Measurements from ENCODE around the gene RELB.

The RELB gene

DNA sequence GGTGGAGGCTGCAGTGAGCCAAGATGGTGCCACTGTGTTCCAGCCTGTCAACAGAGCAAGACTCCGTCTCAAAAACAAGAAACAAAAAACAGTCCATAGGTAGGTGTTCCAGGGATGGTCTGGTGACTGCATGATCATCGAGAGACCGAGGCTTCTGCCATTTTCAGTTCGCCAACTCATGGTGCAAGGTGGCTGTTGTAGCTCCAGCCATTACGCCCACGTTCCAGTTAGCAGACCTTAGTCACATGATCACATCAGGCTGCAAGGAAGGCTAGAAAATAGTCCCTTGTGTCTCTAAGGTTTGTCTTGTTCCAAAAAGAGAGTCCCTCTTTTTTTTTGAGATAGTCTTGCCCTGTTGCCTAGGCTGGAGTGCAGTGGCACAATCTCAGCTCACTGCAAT is 34.5 kb downstream of the RELB start (continued):
- TF ChIP-seq ARNTL (CRISPR knock-in tag; IDR thresholded peaks at IDR 0.05; ENCODE audit: borderline replicate concordance, low read depth) (no peak), ZNF565 (CRISPR knock-in tag; conservative IDR thresholded peaks at IDR 0.05; ENCODE audit: low read depth) (no peak), PPARA (CRISPR knock-in tag; IDR thresholded peaks at IDR 0.05; ENCODE audit: borderline replicate concordance) (no peak), BACH2 (CRISPR knock-in tag; IDR thresholded peaks at IDR 0.05; ENCODE audit: borderline replicate concordance) (no peak), SNAI2 (CRISPR knock-in tag; IDR thresholded peaks at IDR 0.05) (no peak), RARB (CRISPR knock-in tag; IDR thresholded peaks at IDR 0.05) (no peak)
- TF ChIP-seq, protein P1, sequence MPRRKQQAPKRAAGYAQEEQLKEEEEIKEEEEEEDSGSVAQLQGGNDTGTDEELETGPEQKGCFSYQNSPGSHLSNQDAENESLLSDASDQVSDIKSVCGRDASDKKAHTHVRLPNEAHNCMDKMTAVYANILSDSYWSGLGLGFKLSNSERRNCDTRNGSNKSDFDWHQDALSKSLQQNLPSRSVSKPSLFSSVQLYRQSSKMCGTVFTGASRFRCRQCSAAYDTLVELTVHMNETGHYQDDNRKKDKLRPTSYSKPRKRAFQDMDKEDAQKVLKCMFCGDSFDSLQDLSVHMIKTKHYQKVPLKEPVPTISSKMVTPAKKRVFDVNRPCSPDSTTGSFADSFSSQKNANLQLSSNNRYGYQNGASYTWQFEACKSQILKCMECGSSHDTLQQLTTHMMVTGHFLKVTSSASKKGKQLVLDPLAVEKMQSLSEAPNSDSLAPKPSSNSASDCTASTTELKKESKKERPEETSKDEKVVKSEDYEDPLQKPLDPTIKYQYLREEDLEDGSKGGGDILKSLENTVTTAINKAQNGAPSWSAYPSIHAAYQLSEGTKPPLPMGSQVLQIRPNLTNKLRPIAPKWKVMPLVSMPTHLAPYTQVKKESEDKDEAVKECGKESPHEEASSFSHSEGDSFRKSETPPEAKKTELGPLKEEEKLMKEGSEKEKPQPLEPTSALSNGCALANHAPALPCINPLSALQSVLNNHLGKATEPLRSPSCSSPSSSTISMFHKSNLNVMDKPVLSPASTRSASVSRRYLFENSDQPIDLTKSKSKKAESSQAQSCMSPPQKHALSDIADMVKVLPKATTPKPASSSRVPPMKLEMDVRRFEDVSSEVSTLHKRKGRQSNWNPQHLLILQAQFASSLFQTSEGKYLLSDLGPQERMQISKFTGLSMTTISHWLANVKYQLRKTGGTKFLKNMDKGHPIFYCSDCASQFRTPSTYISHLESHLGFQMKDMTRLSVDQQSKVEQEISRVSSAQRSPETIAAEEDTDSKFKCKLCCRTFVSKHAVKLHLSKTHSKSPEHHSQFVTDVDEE (CRISPR knock-in tag; IDR thresholded peaks at IDR 0.05): no peak

DNA sequence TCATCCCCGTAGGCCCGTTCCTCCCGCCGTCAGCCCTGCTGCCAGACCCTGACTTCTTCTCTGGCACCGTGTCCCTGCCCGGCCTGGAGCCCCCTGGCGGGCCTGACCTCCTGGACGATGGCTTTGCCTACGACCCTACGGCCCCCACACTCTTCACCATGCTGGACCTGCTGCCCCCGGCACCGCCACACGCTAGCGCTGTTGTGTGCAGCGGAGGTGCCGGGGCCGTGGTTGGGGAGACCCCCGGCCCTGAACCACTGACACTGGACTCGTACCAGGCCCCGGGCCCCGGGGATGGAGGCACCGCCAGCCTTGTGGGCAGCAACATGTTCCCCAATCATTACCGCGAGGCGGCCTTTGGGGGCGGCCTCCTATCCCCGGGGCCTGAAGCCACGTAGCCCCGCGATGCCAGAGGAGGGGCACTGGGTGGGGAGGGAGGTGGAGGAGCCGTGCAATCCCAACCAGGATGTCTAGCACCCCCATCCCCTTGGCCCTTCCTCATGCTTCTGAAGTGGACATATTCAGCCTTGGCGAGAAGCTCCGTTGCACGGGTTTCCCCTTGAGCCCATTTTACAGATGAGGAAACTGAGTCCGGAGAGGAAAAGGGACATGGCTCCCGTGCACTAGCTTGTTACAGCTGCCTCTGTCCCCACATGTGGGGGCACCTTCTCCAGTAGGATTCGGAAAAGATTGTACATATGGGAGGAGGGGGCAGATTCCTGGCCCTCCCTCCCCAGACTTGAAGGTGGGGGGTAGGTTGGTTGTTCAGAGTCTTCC is 36.3 kb downstream of the RELB start:
- no peak for TF ChIP-seq ZFP30 (CRISPR knock-in tag; IDR thresholded peaks at IDR 0.05)
- no peak for TF ChIP-seq ZFP3 (CRISPR knock-in tag; IDR thresholded peaks at IDR 0.05)
- TF ChIP-seq, protein P2, sequence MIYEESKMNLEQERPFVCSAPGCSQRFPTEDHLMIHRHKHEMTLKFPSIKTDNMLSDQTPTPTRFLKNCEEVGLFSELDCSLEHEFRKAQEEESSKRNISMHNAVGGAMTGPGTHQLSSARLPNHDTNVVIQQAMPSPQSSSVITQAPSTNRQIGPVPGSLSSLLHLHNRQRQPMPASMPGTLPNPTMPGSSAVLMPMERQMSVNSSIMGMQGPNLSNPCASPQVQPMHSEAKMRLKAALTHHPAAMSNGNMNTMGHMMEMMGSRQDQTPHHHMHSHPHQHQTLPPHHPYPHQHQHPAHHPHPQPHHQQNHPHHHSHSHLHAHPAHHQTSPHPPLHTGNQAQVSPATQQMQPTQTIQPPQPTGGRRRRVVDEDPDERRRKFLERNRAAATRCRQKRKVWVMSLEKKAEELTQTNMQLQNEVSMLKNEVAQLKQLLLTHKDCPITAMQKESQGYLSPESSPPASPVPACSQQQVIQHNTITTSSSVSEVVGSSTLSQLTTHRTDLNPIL (CRISPR knock-in tag; IDR thresholded peaks at IDR 0.05; ENCODE audit: low read depth): no peak
- no peak for TF ChIP-seq SNAI2 (CRISPR knock-in tag; IDR thresholded peaks at IDR 0.05)
- no peak for TF ChIP-seq ZC3H10 (CRISPR knock-in tag; IDR thresholded peaks at IDR 0.05)
- TF ChIP-seq, protein P1 (CRISPR knock-in tag; IDR thresholded peaks at IDR 0.05): no peak
- no peak for TF ChIP-seq ISL1 (CRISPR knock-in tag; IDR thresholded peaks at IDR 0.05)
- TF ChIP-seq, protein P3, sequence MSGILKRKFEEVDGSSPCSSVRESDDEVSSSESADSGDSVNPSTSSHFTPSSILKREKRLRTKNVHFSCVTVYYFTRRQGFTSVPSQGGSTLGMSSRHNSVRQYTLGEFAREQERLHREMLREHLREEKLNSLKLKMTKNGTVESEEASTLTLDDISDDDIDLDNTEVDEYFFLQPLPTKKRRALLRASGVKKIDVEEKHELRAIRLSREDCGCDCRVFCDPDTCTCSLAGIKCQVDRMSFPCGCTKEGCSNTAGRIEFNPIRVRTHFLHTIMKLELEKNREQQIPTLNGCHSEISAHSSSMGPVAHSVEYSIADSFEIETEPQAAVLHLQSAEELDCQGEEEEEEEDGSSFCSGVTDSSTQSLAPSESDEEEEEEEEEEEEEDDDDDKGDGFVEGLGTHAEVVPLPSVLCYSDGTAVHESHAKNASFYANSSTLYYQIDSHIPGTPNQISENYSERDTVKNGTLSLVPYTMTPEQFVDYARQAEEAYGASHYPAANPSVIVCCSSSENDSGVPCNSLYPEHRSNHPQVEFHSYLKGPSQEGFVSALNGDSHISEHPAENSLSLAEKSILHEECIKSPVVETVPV (CRISPR knock-in tag; IDR thresholded peaks at IDR 0.05): no peak
- no peak for TF ChIP-seq ZNF8 (CRISPR knock-in tag; IDR thresholded peaks at IDR 0.05)
- TF ChIP-seq, protein P4, sequence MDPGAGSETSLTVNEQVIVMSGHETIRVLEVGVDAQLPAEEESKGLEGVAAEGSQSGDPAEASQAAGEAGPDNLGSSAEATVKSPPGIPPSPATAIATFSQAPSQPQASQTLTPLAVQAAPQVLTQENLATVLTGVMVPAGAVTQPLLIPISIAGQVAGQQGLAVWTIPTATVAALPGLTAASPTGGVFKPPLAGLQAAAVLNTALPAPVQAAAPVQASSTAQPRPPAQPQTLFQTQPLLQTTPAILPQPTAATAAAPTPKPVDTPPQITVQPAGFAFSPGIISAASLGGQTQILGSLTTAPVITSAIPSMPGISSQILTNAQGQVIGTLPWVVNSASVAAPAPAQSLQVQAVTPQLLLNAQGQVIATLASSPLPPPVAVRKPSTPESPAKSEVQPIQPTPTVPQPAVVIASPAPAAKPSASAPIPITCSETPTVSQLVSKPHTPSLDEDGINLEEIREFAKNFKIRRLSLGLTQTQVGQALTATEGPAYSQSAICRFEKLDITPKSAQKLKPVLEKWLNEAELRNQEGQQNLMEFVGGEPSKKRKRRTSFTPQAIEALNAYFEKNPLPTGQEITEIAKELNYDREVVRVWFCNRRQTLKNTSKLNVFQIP (CRISPR knock-in tag; IDR thresholded peaks at IDR 0.05; ENCODE audit: borderline replicate concordance, low read depth): no peak
- no peak for TF ChIP-seq OSR1 (CRISPR knock-in tag; IDR thresholded peaks at IDR 0.05)
- TF ChIP-seq TOX (CRISPR knock-in tag; IDR thresholded peaks at IDR 0.05; ENCODE audit: borderline replicate concordance): no peak
- no peak for ATAC-seq

All from SK-N-SH treated with all-trans-retinoic acid at 6 μM for 48 hours (cell line).